Pancreas (tissue), 10 donors: ENCODE measurements around the gene DSTN. TPM values are rescaled to one million over a fixed set of nuclear protein-coding genes. Genes with fewer than 3 reads are reported as not detected.

Source experiments
- ATAC-seq, 4 donors: fragments of 200-7000 bp; cut with Tn5 transposase; one replicate each; pipeline versions ENCODE4 v1.8.0 to v1.9.1; 2020; ENCODE audit warnings: mild to moderate bottlenecking in 4 of 4, moderate library complexity in 4 of 4
- DNase-seq, 6 donors: peaks; one replicate each; pipeline ENCODE4 v3.0.0-alpha.2; 2020
- FAIRE-seq: peaks from 2 replicates; lab custom pipeline; 2012; peaks lifted over from hg19 to GRCh38; lab: Jason Lieb, UNC
- H3K27ac ChIP-seq, 4 donors: fragments of 200-600 bp; sonication (generic); 1 replicate in 3 of 4; 2 replicates in 1 of 4; pipeline versions ENCODE4 v1.5.0 to v1.8.0; 2020
- H3K27me3 ChIP-seq, 4 donors: fragments of 200-600 bp; one replicate each; pipeline ENCODE4 v1.8.0; 2021
- H3K36me3 ChIP-seq, 3 donors: fragments of 200-600 bp; sonication (generic) in 1 of 3; one replicate each; pipeline versions ENCODE4 v1.5.0 to v1.8.0; 2020 to 2021
- H3K4me1 ChIP-seq, 3 donors: fragments of 200-600 bp; one replicate each; pipeline ENCODE4 v1.8.0; 2021
- H3K4me3 ChIP-seq, 4 donors: fragments of 200-600 bp; sonication (generic) in 2 of 4; one replicate each; pipeline versions ENCODE4 v1.5.0 to v1.8.0; 2020 to 2021
- H3K9me3 ChIP-seq, 4 donors: fragments of 200-600 bp; one replicate each; pipeline ENCODE4 v1.8.0; 2021
- WGBS, 2 donors: extraction: QIAGEN DNeasy Blood & Tissue Kit; methylation state at CpG; one replicate each; pipeline ENCODE4 v1.1.7; 2013; 5-methylcytosine and 5-hydroxymethylcytosine counted together
- intact Hi-C, 3 donors: fragments of 100-400 bp; cut with DNase I; formaldehyde crosslinking; loops; one replicate each; pipeline versions ENCODE4 v1.11.1 to v1.14.2; 2022
- polyA plus RNA-seq, 2 donors: library from polyadenylated mRNA; stranded (reverse); fragments of 200-250 nt; gene quantifications; one replicate each; pipeline ENCODE4 v1.2.3, GENCODE V29; 2013
- total RNA-seq, 6 donors: library from RNA; stranded (reverse); fragmentation: NEBNext Ultra II Directional in 4 of 6; extraction: Animal tissue kit (Norgen Biotek cat#: 25700) in 4 of 6; gene quantifications; one replicate each; pipeline versions ENCODE4 v1.2.1 to v1.2.4, GENCODE V29; 2021 to 2023
- TF ChIP-seq, protein P1 (sequence below), 4 donors: fragments of 200-600 bp; sonication (generic) in 3 of 4; IDR thresholded peaks; one replicate each; pipeline versions ENCODE4 v1.5.0 to v1.8.0; 2021; ENCODE audit warnings: antibody characterized with exemption in 4 of 4
- donor health status: healthy with polysubstance abuse.
- donor health status: DM: no; HTN: no; CAD: no; lungs with moderate emphysema.
- donor health status: DM: no; HTN: no; CAD: no.
- donor health status: control.
- donor health status: control.
- donor health status: Bipolar disorder and iron deficiency.
- donor health status: DM: yes; HTN: yes; CAD: no.
- donor health status: DM: no; HTN: no; CAD: no.
- donor health status: DM: no; HTN: no; CAD: no.
- donor health status: DM: yes; HTN: yes; CAD: no.

Gene DSTN
- total and polyA plus RNA-seq, 8 donors: 138 to 242 (median 182) TPM

DNA sequence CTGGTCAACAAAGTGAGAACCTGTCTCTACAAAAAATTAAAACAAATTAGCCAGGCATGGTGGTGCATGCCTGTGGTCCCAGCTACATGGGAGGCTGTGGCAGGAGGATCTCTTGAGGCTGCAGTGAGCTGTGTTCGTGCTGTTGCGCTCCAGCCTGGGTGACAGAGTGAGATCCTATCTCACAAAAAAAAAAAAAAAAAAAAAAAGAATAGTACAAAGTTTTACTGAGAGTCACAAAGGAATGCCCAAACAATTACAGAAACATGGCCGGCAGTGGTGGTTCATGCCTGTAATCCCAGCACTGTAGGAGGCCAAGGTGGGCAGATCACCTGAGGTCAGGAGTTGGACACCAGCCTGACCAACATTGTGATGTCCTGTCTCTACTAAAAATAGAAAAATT lies 14.8 kb upstream of the DSTN start:
- H3K4me1 ChIP-seq: peaks cover 17 to 27% (median 19%) of the 10 kb centered on the region in 3 donors
- H3K27ac ChIP-seq: no peak overlapping the region
- no peak for FAIRE-seq
- TF ChIP-seq, protein P1, sequence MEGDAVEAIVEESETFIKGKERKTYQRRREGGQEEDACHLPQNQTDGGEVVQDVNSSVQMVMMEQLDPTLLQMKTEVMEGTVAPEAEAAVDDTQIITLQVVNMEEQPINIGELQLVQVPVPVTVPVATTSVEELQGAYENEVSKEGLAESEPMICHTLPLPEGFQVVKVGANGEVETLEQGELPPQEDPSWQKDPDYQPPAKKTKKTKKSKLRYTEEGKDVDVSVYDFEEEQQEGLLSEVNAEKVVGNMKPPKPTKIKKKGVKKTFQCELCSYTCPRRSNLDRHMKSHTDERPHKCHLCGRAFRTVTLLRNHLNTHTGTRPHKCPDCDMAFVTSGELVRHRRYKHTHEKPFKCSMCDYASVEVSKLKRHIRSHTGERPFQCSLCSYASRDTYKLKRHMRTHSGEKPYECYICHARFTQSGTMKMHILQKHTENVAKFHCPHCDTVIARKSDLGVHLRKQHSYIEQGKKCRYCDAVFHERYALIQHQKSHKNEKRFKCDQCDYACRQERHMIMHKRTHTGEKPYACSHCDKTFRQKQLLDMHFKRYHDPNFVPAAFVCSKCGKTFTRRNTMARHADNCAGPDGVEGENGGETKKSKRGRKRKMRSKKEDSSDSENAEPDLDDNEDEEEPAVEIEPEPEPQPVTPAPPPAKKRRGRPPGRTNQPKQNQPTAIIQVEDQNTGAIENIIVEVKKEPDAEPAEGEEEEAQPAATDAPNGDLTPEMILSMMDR (IDR thresholded peaks at IDR 0.05): no peak
- H3K9me3 ChIP-seq: no peaks in the 10 kb centered on the region
- H3K36me3 ChIP-seq: no peaks in the 10 kb centered on the region
- 94 to 95% methylated on average over 3 of the region's 3 CpGs for whole genome bisulfite sequencing, 2 donors
- intact Hi-C loops: no loop called here
- H3K27me3 ChIP-seq: no peaks in the 10 kb centered on the region
- no peak for DNase-seq
- ATAC-seq: no peak
- no peak overlapping the region for H3K4me3 ChIP-seq

DNA sequence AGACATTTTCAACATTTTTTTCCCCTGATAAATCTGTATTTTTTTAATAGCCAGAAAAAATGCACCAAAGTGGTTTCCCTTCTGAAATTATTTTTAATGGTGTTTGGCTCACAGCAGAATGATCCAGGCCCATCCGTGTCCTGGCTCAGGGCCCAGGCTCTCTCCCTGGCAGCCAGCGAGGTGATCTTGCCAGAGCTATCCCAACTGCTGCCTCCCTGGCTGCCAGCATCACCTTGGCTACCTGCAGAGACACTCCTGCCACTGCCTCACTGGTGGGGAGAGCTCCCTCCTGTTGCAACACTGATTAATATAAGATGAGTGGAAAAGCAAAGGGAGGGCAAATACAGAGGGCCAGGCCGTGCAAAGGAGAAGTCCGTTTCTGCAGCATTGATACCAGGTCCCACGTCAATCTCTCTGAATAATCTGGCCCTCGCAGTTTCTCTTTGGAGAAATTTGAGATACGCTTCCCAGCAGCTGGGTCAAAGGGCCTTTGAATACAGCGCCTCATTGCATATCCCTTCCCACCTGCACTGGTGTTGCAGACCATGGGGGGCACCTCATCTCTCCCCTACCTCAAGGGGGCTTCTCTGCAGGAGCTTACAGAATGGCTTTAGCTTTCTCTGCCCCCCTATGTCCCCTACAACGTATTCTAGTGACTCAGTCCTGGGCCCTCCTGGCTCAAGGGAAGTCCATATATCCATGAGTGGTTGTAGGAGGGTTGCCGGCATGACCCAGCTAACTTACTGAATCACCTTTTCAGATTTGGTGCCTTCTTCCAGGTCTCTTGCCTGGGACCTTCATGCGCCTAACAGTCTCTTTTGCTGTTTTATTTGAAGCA lies 12.8 kb upstream of the DSTN start:
- peak overlapping the region; percentile 81 to 92 (median 88) for H3K27ac ChIP-seq
- ATAC-seq (peak; percentile 58 to 85 (median 80)), FAIRE-seq (no peak), DNase-seq (peak; percentile 73 to 86 (median 81))
- H3K27me3 ChIP-seq: no peaks in the 10 kb centered on the region
- intact Hi-C loops: no loop called here
- TF ChIP-seq, protein P1 (IDR thresholded peaks at IDR 0.05): no peak
- no peak overlapping the region for H3K4me3 ChIP-seq
- H3K9me3 ChIP-seq: no peaks in the 10 kb centered on the region
- WGBS, 2 donors: 33 to 45% methylated on average over 11 of the region's 11 CpGs
- peaks cover 17 to 27% (median 19%) of the 10 kb centered on the region in 3 donors for H3K4me1 ChIP-seq
- no peaks in the 10 kb centered on the region for H3K36me3 ChIP-seq

DNA sequence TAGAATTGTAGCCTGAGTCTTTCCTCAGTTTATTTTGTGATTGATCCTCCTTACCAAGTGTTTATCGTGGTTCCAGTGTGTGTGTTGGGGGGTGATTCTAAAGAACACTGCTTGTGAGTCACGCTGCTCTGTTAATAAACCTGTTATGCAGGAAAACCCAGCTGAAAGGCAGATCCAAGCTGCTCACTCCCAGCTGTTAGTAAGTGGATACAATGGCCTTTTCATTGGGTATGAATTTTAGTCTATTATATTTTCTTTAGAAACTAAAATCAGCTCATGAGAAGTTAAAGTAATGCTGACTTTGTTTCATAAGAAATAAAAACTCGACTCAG lies 12.2 kb upstream of the DSTN start:
- intact Hi-C loops: no loop called here
- WGBS, 2 donors: 27 to 30% methylated on average over 3 of the region's 3 CpGs
- peak overlapping the region; percentile 81 to 92 (median 88) for H3K27ac ChIP-seq

DNA sequence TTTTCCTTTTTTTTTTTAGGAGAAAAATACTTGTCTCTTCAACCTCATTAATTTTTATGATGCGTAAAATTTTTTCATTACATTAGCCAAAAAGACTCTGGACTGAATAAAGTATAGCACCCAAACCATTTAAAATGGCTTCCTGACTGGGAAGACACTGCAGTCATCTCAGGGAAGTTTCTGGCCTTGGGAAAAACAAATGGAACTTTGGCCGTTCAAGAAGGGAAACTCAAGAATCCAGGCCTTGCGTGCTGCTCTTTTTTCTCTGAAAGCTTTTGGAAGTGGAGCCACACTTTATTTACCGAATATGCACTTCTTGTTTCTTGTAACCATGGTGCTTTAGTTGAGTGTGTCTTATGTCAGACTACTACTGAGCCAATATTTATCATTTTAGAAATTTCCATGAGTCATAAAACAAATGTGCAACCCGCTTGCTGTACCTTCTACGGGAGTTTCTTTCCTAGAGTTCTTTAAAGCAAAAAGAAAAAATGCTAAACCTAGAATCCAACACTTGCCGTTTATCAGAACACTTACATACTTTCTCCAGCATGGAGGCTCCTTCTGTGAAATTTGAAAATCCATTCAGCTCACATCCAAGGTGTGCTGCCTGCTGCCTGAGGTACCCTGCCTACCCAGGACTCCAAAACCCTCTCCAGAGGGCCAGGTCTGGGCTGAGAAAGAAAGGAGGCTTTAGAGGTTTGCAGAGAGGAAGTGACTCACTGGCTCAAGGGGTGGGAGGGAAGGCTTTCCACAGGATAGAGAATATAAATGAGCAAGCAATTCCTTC lies 11.5 kb upstream of the DSTN start:
- peaks cover 17 to 27% (median 19%) of the 10 kb centered on the region in 3 donors for H3K4me1 ChIP-seq
- H3K4me3 ChIP-seq: no peak overlapping the region

More for the DNA sequence above, 12.2 kb upstream of the DSTN start:
- H3K9me3 ChIP-seq: no peaks in the 10 kb centered on the region
- H3K27me3 ChIP-seq: no peaks in the 10 kb centered on the region
- H3K36me3 ChIP-seq: no peaks in the 10 kb centered on the region
- H3K4me1 ChIP-seq: peaks cover 17 to 27% (median 19%) of the 10 kb centered on the region in 3 donors
- ATAC-seq: peak; percentile 79 to 91 (median 80)
- TF ChIP-seq, protein P1 (IDR thresholded peaks at IDR 0.05): no peak
- no peak overlapping the region for H3K4me3 ChIP-seq
- DNase-seq: peak in 2 of 6 donors; percentile 50 to 54
- FAIRE-seq: no peak

More for the DNA sequence above, 11.5 kb upstream of the DSTN start:
- ATAC-seq (peak; percentile 79 to 86 (median 80)), FAIRE-seq (peak; percentile 78), DNase-seq (peak in 1 of 6 donors; percentile 37)
- peak overlapping the region; percentile 81 to 92 (median 88) for H3K27ac ChIP-seq
- H3K27me3 ChIP-seq: no peaks in the 10 kb centered on the region
- WGBS, 2 donors: 21 to 23% methylated on average over 7 of the region's 7 CpGs
- TF ChIP-seq, protein P1 (IDR thresholded peaks at IDR 0.05): no peak
- intact Hi-C loops: no loop called here
- H3K36me3 ChIP-seq: no peaks in the 10 kb centered on the region
- no peaks in the 10 kb centered on the region for H3K9me3 ChIP-seq
